ENCODE measurements around the gene CNTN1. TPM values are rescaled to one million over a fixed set of nuclear protein-coding genes. Genes with fewer than 3 reads are reported as not detected.

Gene CNTN1
- total RNA-seq, 1 donor, result 0.36 TPM

- H3K4me3 ChIP-seq (ENCODE audit: insufficient read depth, low read length), result no peak overlapping the region
- H3K4me2 ChIP-seq (ENCODE audit: insufficient read depth, low read length), result no peak overlapping the region
- H3K27ac ChIP-seq (ENCODE audit: low read depth, low read length), result no peak overlapping the region
- H2AFZ ChIP-seq (ENCODE audit: low read length), result no peak overlapping the region
- no peaks in the 10 kb centered on the region for H3K79me2 ChIP-seq (ENCODE audit: insufficient read depth, low read length)
- no peaks in the 10 kb centered on the region for H3K9me3 ChIP-seq (ENCODE audit: low read depth, low read length)
- TF ChIP-seq CTCF (IDR thresholded peaks at IDR 0.05; ENCODE audit: extremely low read depth, low read depth, low read length), result no peak
- H4K20me1 ChIP-seq (ENCODE audit: insufficient read depth, low read length), result no peaks in the 10 kb centered on the region
- no peaks in the 10 kb centered on the region for H3K36me3 ChIP-seq (ENCODE audit: insufficient read depth, low read length)
- no peaks in the 10 kb centered on the region for H3K4me1 ChIP-seq (ENCODE audit: insufficient read depth, low read length)
- peak; percentile 26 for DNase-seq (ENCODE audit: insufficient read length, low spot score, missing footprints)
- H3K27me3 ChIP-seq (ENCODE audit: insufficient read depth, low read length), result no peaks in the 10 kb centered on the region
Measured at GRCh38 chr12:41055875-41056577, 363.8 kb downstream of the CNTN1 start.

GRCh38 chr12:41058266-41058665 is 366.0 kb downstream of the CNTN1 start:
- Histone ChIP-seq H4K20me1 (ENCODE audit: insufficient read depth, low read length) (no peaks in the 10 kb centered on the region), H3K79me2 (ENCODE audit: insufficient read depth, low read length) (no peaks in the 10 kb centered on the region), H3K27me3 (ENCODE audit: insufficient read depth, low read length) (no peaks in the 10 kb centered on the region), H2AFZ (ENCODE audit: low read length) (no peak overlapping the region), H3K36me3 (ENCODE audit: insufficient read depth, low read length) (no peaks in the 10 kb centered on the region), H3K27ac (ENCODE audit: low read depth, low read length) (no peak overlapping the region), H3K4me1 (ENCODE audit: insufficient read depth, low read length) (no peaks in the 10 kb centered on the region), H3K9me3 (ENCODE audit: low read depth, low read length) (no peaks in the 10 kb centered on the region), H3K4me3 (ENCODE audit: insufficient read depth, low read length) (no peak overlapping the region), H3K4me2 (ENCODE audit: insufficient read depth, low read length) (no peak overlapping the region)
- TF ChIP-seq CTCF (IDR thresholded peaks at IDR 0.05; ENCODE audit: extremely low read depth, low read depth, low read length), result no peak
- no peak for DNase-seq (ENCODE audit: insufficient read length, low spot score, missing footprints)

GRCh38 chr12:41061192-41061591 is 369.0 kb downstream of the CNTN1 start:
- H3K27ac ChIP-seq (ENCODE audit: low read depth, low read length), result no peak overlapping the region
- TF ChIP-seq CTCF (IDR thresholded peaks at IDR 0.05; ENCODE audit: extremely low read depth, low read depth, low read length), result no peak
- no peaks in the 10 kb centered on the region for H3K4me1 ChIP-seq (ENCODE audit: insufficient read depth, low read length)

GRCh38 chr12:41064411-41064810 is 372.2 kb downstream of the CNTN1 start:
- no peaks in the 10 kb centered on the region for H4K20me1 ChIP-seq (ENCODE audit: insufficient read depth, low read length)
- H2AFZ ChIP-seq (ENCODE audit: low read length), result no peak overlapping the region
- TF ChIP-seq CTCF (IDR thresholded peaks at IDR 0.05; ENCODE audit: extremely low read depth, low read depth, low read length), result no peak
- no peaks in the 10 kb centered on the region for H3K4me1 ChIP-seq (ENCODE audit: insufficient read depth, low read length)
- no peaks in the 10 kb centered on the region for H3K36me3 ChIP-seq (ENCODE audit: insufficient read depth, low read length)
- H3K79me2 ChIP-seq (ENCODE audit: insufficient read depth, low read length), result no peaks in the 10 kb centered on the region
- H3K27ac ChIP-seq (ENCODE audit: low read depth, low read length), result no peak overlapping the region
- no peaks in the 10 kb centered on the region for H3K27me3 ChIP-seq (ENCODE audit: insufficient read depth, low read length)
- H3K4me3 ChIP-seq (ENCODE audit: insufficient read depth, low read length), result no peak overlapping the region
- no peaks in the 10 kb centered on the region for H3K9me3 ChIP-seq (ENCODE audit: low read depth, low read length)
- no peak overlapping the region for H3K4me2 ChIP-seq (ENCODE audit: insufficient read depth, low read length)
- no peak for DNase-seq (ENCODE audit: insufficient read length, low spot score, missing footprints)

More at GRCh38 chr12:41061192-41061591, 369.0 kb downstream of the CNTN1 start:
- no peaks in the 10 kb centered on the region for H3K36me3 ChIP-seq (ENCODE audit: insufficient read depth, low read length)
- H3K79me2 ChIP-seq (ENCODE audit: insufficient read depth, low read length), result no peaks in the 10 kb centered on the region
- no peaks in the 10 kb centered on the region for H3K9me3 ChIP-seq (ENCODE audit: low read depth, low read length)
- DNase-seq (ENCODE audit: insufficient read length, low spot score, missing footprints), result no peak
- no peaks in the 10 kb centered on the region for H4K20me1 ChIP-seq (ENCODE audit: insufficient read depth, low read length)
- no peak overlapping the region for H3K4me3 ChIP-seq (ENCODE audit: insufficient read depth, low read length)
- no peaks in the 10 kb centered on the region for H3K27me3 ChIP-seq (ENCODE audit: insufficient read depth, low read length)
- no peak overlapping the region for H2AFZ ChIP-seq (ENCODE audit: low read length)
- no peak overlapping the region for H3K4me2 ChIP-seq (ENCODE audit: insufficient read depth, low read length)
